ENCODE measurements around the gene MEG3. TPM values are rescaled to one million over a fixed set of nuclear protein-coding genes. Genes with fewer than 3 reads are reported as not detected.

The MEG3 gene
- total RNA-seq, 1 experiment from 2014 or later, result 62.4 TPM

DNA sequence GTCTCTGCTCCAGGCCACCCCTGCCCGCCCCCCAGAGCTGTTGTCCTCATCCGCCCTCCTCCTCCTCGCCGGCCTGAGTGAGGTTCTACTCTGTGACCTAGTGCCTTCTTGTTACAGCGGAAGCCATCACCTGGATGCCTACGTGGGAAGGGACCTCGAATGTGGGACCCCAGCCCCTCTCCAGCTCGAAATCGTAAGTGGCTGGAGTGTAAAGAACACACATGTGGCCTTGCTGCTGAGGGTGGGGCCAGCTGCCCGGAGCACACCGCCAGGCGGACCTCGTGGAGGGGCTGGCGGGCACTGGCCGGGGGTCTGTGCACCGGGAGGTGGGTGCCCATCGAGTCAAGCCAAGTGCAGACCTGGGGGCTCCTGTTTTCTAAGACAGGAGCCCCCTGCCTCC lies 19.4 kb downstream of the MEG3 start:
- H3K4me1 ChIP-seq (ENCODE audit: control insufficient read depth, insufficient read depth, low read length), result no peaks in the 10 kb centered on the region
- intact Hi-C loops (cut with micrococcal nuclease; ENCODE audit: unreplicated experiment), result no loop called here
- ChIA-PET POLR2A (no interaction called here), CTCF (no interaction called here)
- ATAC-seq, result no peak
- no peak overlapping the region for H3K27ac ChIP-seq (ENCODE audit: low read length)
- no peaks in the 10 kb centered on the region for H3K9me3 ChIP-seq (ENCODE audit: control insufficient read depth, insufficient read depth, low read depth, low read length)
- H3K27me3 ChIP-seq (ENCODE audit: control insufficient read depth, insufficient read depth, low read length), result no peaks in the 10 kb centered on the region
- BruUV-seq (replicated peaks), result no TSS peak
- in situ Hi-C loops (cut with HindIII; ENCODE audit: low pct_unique_long_range_greater_than_20kb, low sequenced_read_pairs), result no loop called here
- no peak for DNase-seq (ENCODE audit: low read depth, low spot score)
- no peaks in the 10 kb centered on the region for H3K36me3 ChIP-seq (ENCODE audit: control insufficient read depth, insufficient read depth, low read length)
- TF ChIP-seq, protein P1, sequence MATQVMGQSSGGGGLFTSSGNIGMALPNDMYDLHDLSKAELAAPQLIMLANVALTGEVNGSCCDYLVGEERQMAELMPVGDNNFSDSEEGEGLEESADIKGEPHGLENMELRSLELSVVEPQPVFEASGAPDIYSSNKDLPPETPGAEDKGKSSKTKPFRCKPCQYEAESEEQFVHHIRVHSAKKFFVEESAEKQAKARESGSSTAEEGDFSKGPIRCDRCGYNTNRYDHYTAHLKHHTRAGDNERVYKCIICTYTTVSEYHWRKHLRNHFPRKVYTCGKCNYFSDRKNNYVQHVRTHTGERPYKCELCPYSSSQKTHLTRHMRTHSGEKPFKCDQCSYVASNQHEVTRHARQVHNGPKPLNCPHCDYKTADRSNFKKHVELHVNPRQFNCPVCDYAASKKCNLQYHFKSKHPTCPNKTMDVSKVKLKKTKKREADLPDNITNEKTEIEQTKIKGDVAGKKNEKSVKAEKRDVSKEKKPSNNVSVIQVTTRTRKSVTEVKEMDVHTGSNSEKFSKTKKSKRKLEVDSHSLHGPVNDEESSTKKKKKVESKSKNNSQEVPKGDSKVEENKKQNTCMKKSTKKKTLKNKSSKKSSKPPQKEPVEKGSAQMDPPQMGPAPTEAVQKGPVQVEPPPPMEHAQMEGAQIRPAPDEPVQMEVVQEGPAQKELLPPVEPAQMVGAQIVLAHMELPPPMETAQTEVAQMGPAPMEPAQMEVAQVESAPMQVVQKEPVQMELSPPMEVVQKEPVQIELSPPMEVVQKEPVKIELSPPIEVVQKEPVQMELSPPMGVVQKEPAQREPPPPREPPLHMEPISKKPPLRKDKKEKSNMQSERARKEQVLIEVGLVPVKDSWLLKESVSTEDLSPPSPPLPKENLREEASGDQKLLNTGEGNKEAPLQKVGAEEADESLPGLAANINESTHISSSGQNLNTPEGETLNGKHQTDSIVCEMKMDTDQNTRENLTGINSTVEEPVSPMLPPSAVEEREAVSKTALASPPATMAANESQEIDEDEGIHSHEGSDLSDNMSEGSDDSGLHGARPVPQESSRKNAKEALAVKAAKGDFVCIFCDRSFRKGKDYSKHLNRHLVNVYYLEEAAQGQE (IDR thresholded peaks at IDR 0.05; ENCODE audit: insufficient read depth in 1 of 2, low read depth in 2 of 2, low read length in 1 of 2), result no peak
- no peak for TF ChIP-seq TCF7L2 (IDR thresholded peaks at IDR 0.05; ENCODE audit: low read depth, low read length)
- no peak for TF ChIP-seq POLR2AphosphoS5 (IDR thresholded peaks at IDR 0.05; ENCODE audit: low read depth, low read length)
- no peak overlapping the region for H3K4me3 ChIP-seq (ENCODE audit: low read depth in 2 of 2, low read length in 2 of 2)

DNA sequence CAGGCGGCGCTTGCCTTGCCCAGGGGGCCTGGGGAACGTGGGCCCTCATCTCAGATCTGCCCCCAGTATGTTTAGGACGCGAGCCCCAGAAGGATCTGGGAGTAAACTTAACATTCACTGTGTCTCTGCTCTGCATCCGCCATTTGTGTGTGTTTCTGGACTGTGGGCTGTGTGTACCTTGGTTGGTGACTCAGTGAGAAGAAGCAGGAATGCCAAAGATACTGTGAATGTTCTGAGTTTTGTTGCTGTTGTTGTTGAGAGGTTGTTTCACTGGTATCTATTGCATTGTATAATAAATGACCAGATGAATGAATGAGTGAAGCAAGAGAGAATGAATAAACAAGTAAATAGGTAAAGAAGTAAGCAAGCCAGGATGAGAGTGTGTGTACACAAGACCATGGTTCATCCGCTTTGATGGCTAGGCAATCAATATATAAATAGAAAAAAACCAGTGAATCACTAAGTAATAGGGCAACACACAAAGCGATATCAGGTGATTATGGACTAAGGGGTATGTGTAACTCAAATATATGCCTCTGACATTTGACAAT lies 20.5 kb downstream of the MEG3 start:
- intact Hi-C loops (cut with micrococcal nuclease; ENCODE audit: unreplicated experiment) (no loop called here), in situ Hi-C loops (cut with HindIII; ENCODE audit: low pct_unique_long_range_greater_than_20kb, low sequenced_read_pairs) (no loop called here)
- no peaks in the 10 kb centered on the region for H3K9me3 ChIP-seq (ENCODE audit: control insufficient read depth, insufficient read depth, low read depth, low read length)
- TF ChIP-seq SIN3A (IDR thresholded peaks at IDR 0.05; ENCODE audit: borderline replicate concordance, insufficient read depth, low read depth, low read length), result no peak
- TF ChIP-seq POLR2AphosphoS5 (IDR thresholded peaks at IDR 0.05; ENCODE audit: low read depth, low read length), result no peak
- TF ChIP-seq, protein P1 (IDR thresholded peaks at IDR 0.05; ENCODE audit: insufficient read depth in 1 of 2, low read depth in 2 of 2, low read length in 1 of 2), result no peak
- no peak for TF ChIP-seq TCF7L2 (IDR thresholded peaks at IDR 0.05; ENCODE audit: low read depth, low read length)
- TF ChIP-seq, protein P2, sequence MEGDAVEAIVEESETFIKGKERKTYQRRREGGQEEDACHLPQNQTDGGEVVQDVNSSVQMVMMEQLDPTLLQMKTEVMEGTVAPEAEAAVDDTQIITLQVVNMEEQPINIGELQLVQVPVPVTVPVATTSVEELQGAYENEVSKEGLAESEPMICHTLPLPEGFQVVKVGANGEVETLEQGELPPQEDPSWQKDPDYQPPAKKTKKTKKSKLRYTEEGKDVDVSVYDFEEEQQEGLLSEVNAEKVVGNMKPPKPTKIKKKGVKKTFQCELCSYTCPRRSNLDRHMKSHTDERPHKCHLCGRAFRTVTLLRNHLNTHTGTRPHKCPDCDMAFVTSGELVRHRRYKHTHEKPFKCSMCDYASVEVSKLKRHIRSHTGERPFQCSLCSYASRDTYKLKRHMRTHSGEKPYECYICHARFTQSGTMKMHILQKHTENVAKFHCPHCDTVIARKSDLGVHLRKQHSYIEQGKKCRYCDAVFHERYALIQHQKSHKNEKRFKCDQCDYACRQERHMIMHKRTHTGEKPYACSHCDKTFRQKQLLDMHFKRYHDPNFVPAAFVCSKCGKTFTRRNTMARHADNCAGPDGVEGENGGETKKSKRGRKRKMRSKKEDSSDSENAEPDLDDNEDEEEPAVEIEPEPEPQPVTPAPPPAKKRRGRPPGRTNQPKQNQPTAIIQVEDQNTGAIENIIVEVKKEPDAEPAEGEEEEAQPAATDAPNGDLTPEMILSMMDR (IDR thresholded peaks at IDR 0.05), result no peak
- DNase-seq (ENCODE audit: low read depth, low spot score) (no peak), ATAC-seq (no peak)
- POLR2A ChIA-PET, result no interaction called here
- no peak overlapping the region for H3K27ac ChIP-seq (ENCODE audit: low read length)
- H3K4me1 ChIP-seq (ENCODE audit: control insufficient read depth, insufficient read depth, low read length), result no peaks in the 10 kb centered on the region
- BruUV-seq (replicated peaks), result no TSS peak
- H3K4me3 ChIP-seq (ENCODE audit: low read depth in 2 of 2, low read length in 2 of 2), result no peak overlapping the region
- no peaks in the 10 kb centered on the region for H3K36me3 ChIP-seq (ENCODE audit: control insufficient read depth, insufficient read depth, low read length)
- H3K27me3 ChIP-seq (ENCODE audit: control insufficient read depth, insufficient read depth, low read length), result no peaks in the 10 kb centered on the region
- CTCF ChIA-PET, result no interaction called here

Measured in Panc1 (cell line).